AG20443 (cell line): ENCODE measurements around the gene ADAMTSL2.
A peak's percentile ranks its signal among the peaks of the same experiment; 100 is the strongest.

Experiments used
- DNase-seq: peaks from one replicate; pipeline ENCODE4 v3.0.0; 2012; ENCODE audit warnings: low spot score, mixed read lengths

The ADAMTSL2 gene

GRCh38 chr9:133534346-133535291 is at the start of gene ADAMTSL2:
Gene ADAMTSL2, plus strand, starts transcription at chr9:133534704. Its CDS starts 2,009 bp downstream, at chr9:133536713.
- DNase-seq = peak; percentile 75

- DNase-seq = no peak
Measured at GRCh38 chr9:133485531-133486260, 48.8 kb upstream of the ADAMTSL2 start.

- DNase-seq = no peak
Measured at GRCh38 chr9:133487331-133487725, 47.2 kb upstream of the ADAMTSL2 start.

- no peak for DNase-seq
Measured at GRCh38 chr9:133488686-133489252, 45.7 kb upstream of the ADAMTSL2 start.

- DNase-seq = no peak
Measured at GRCh38 chr9:133489253-133490190, 45.0 kb upstream of the ADAMTSL2 start.

- no peak for DNase-seq
Measured at GRCh38 chr9:133490201-133490681, 44.3 kb upstream of the ADAMTSL2 start.

GRCh38 chr9:133490865-133491655 is 43.4 kb upstream of the ADAMTSL2 start:
- DNase-seq = no peak

GRCh38 chr9:133491656-133491925 is 42.9 kb upstream of the ADAMTSL2 start:
- DNase-seq = no peak

- DNase-seq = peak; percentile 57
Measured at GRCh38 chr9:133492061-133493021, 42.2 kb upstream of the ADAMTSL2 start.

GRCh38 chr9:133493428-133493827 is 41.1 kb upstream of the ADAMTSL2 start:
- no peak for DNase-seq

- no peak for DNase-seq
Measured at GRCh38 chr9:133493845-133494540, 40.5 kb upstream of the ADAMTSL2 start.

- no peak for DNase-seq
Measured at GRCh38 chr9:133494636-133495326, 39.7 kb upstream of the ADAMTSL2 start.

GRCh38 chr9:133495327-133496293 is 38.9 kb upstream of the ADAMTSL2 start:
- DNase-seq = no peak

GRCh38 chr9:133496861-133497842 is 37.4 kb upstream of the ADAMTSL2 start:
- DNase-seq = no peak

- no peak for DNase-seq
Measured at GRCh38 chr9:133499132-133499891, 35.2 kb upstream of the ADAMTSL2 start.
